Small intestine (tissue), 7 donors: ENCODE data around the gene RBMS1. TPM values are rescaled to one million over a fixed set of nuclear protein-coding genes. Genes with fewer than 3 reads are reported as not detected.

Experiments used
- DNase-seq, 2 donors: peaks; one replicate each; pipeline versions ENCODE4 v3.0.0 to v3.0.0-alpha.2; 2013
- FAIRE-seq: peaks from 2 replicates; lab custom pipeline; 2012; peaks lifted over from hg19 to GRCh38; lab: Jason Lieb, UNC
- H3K27ac ChIP-seq, 3 donors: one replicate each; pipeline ENCODE4 v1.5.1; 2013; ENCODE audit warnings: low read length in 2 of 3, mild to moderate bottlenecking in 2 of 3, control low read depth in 1 of 3, inconsistent platforms in 1 of 3, low read depth in 1 of 3, moderate library complexity in 1 of 3
- H3K27me3 ChIP-seq, 3 donors: one replicate each; pipeline ENCODE4 v1.6.1; 2013; ENCODE audit warnings: low read length in 3 of 3, inconsistent platforms in 1 of 3; ENCODE audit not compliant: control insufficient read depth in 3 of 3, insufficient read depth in 3 of 3
- H3K36me3 ChIP-seq, 3 donors: one replicate each; pipeline ENCODE4 v1.6.1; 2013; ENCODE audit warnings: low read length in 3 of 3, inconsistent platforms in 1 of 3, low read depth in 1 of 3, mild to moderate bottlenecking in 1 of 3, moderate library complexity in 1 of 3; ENCODE audit not compliant: control insufficient read depth in 3 of 3, insufficient read depth in 2 of 3
- H3K4me1 ChIP-seq, 3 donors: one replicate each; pipeline ENCODE4 v1.6.1; 2013; ENCODE audit warnings: low read length in 2 of 3, inconsistent platforms in 1 of 3, low read depth in 1 of 3, mild to moderate bottlenecking in 1 of 3, moderate library complexity in 1 of 3; ENCODE audit not compliant: control insufficient read depth in 3 of 3, insufficient read depth in 2 of 3
- H3K4me3 ChIP-seq, 3 donors: one replicate each; pipeline ENCODE4 v1.5.1; 2013; ENCODE audit warnings: low read length in 3 of 3, control low read depth in 1 of 3, inconsistent platforms in 1 of 3, low read depth in 1 of 3, mild to moderate bottlenecking in 1 of 3, moderate library complexity in 1 of 3
- H3K9me3 ChIP-seq, 2 donors: one replicate each; pipeline ENCODE4 v1.6.1; 2013; ENCODE audit warnings: low read depth in 1 of 2, low read length in 1 of 2; ENCODE audit not compliant: control insufficient read depth in 2 of 2, insufficient read depth in 1 of 2
- WGBS, 3 donors: extraction: QIAGEN DNeasy Blood & Tissue Kit; methylation state at CpG; one replicate each; pipeline ENCODE4 v1.1.7; 2013; 5-methylcytosine and 5-hydroxymethylcytosine counted together
- polyA plus RNA-seq, 4 donors: library from polyadenylated mRNA; stranded (reverse) in 3 of 4; unstranded in 1 of 4; fragments of 200-250 nt in 3 of 4; fragments of 120-200 nt in 1 of 4; gene quantifications; one replicate each; pipeline versions ENCODE4 v1.2.1 to v1.2.3, GENCODE V29; 2013
- donor health status: healthy with polysubstance abuse.
- donor health status: control.
- donor health status: control.
- donor health status: Bipolar disorder and iron deficiency.
- donor health status: healthy.

The RBMS1 gene
- polyA plus RNA-seq, 4 donors = 2.0 to 21.4 (median 10.1) TPM

- 72 to 93% (median 90%) methylated on average over 6 of the region's 6 CpGs for WGBS, 3 donors
- H3K27ac ChIP-seq = no peak overlapping the region
- DNase-seq = no peak
- no peak for FAIRE-seq
- no peaks in the 10 kb centered on the region for H3K9me3 ChIP-seq
- H3K36me3 ChIP-seq = peaks cover 0 to 4% (median 0%) of the 10 kb centered on the region in 3 donors
- H3K4me1 ChIP-seq = no peaks in the 10 kb centered on the region
- no peak overlapping the region for H3K4me3 ChIP-seq
- H3K27me3 ChIP-seq = no peaks in the 10 kb centered on the region
These were observed 138.9 kb downstream of the RBMS1 start for GRCh38 chr2:160354677-160355076.

- Histone ChIP-seq H3K4me1 (no peaks in the 10 kb centered on the region), H3K36me3 (peaks cover 0 to 4% (median 0%) of the 10 kb centered on the region in 3 donors), H3K27ac (no peak overlapping the region), H3K4me3 (no peak overlapping the region), H3K27me3 (no peaks in the 10 kb centered on the region), H3K9me3 (no peaks in the 10 kb centered on the region)
- FAIRE-seq (no peak), DNase-seq (no peak)
- 86 to 95% (median 89%) methylated on average over 5 of the region's 5 CpGs for WGBS, 3 donors
These were observed 139.8 kb downstream of the RBMS1 start for GRCh38 chr2:160353813-160354212.

- DNase-seq (peak in 1 of 2 donors; percentile 29), FAIRE-seq (no peak)
- no peak overlapping the region for H3K27ac ChIP-seq
These were observed 140.4 kb downstream of the RBMS1 start for GRCh38 chr2:160353166-160353565.

GRCh38 chr2:160352500-160352899 is 141.1 kb downstream of the RBMS1 start:
- no peak overlapping the region for H3K27ac ChIP-seq
- WGBS, 3 donors = 72 to 94% (median 79%) methylated on average over 5 of the region's 5 CpGs
- H3K4me1 ChIP-seq = no peaks in the 10 kb centered on the region
- H3K27me3 ChIP-seq = no peaks in the 10 kb centered on the region
- FAIRE-seq (no peak), DNase-seq (no peak)
- H3K36me3 ChIP-seq = peaks cover 0 to 4% (median 0%) of the 10 kb centered on the region in 3 donors
- H3K9me3 ChIP-seq = no peaks in the 10 kb centered on the region
- no peak overlapping the region for H3K4me3 ChIP-seq

More at GRCh38 chr2:160353166-160353565, 140.4 kb downstream of the RBMS1 start:
- Histone ChIP-seq H3K9me3 (no peaks in the 10 kb centered on the region), H3K27me3 (no peaks in the 10 kb centered on the region), H3K36me3 (peaks cover 0 to 4% (median 0%) of the 10 kb centered on the region in 3 donors), H3K4me1 (no peaks in the 10 kb centered on the region), H3K4me3 (no peak overlapping the region)
- whole genome bisulfite sequencing, 3 donors = 59 to 70% (median 60%) methylated on average over 1 of the region's 1 CpG

- Histone ChIP-seq H3K27ac (no peak overlapping the region), H3K4me3 (no peak overlapping the region), H3K36me3 (peaks cover 0 to 4% (median 0%) of the 10 kb centered on the region in 3 donors), H3K9me3 (no peaks in the 10 kb centered on the region), H3K4me1 (no peaks in the 10 kb centered on the region), H3K27me3 (no peaks in the 10 kb centered on the region)
- no peak for FAIRE-seq
- DNase-seq = no peak
- 78 to 94% (median 91%) methylated on average over 4 of the region's 4 CpGs for WGBS, 3 donors
These were observed 141.7 kb downstream of the RBMS1 start for GRCh38 chr2:160351956-160352355.

- H3K27me3 ChIP-seq = no peaks in the 10 kb centered on the region
- no peak overlapping the region for H3K4me3 ChIP-seq
- WGBS, 3 donors = 91 to 99% (median 91%) methylated on average over 2 of the region's 2 CpGs
- H3K4me1 ChIP-seq = peaks cover 0 to 10% (median 9%) of the 10 kb centered on the region in 3 donors
- H3K36me3 ChIP-seq = peaks cover 0 to 4% (median 0%) of the 10 kb centered on the region in 3 donors
- H3K27ac ChIP-seq = no peak overlapping the region
- DNase-seq (no peak), FAIRE-seq (no peak)
- no peaks in the 10 kb centered on the region for H3K9me3 ChIP-seq
These were observed 144.3 kb downstream of the RBMS1 start for GRCh38 chr2:160349306-160349705.

- peaks cover 0 to 10% (median 9%) of the 10 kb centered on the region in 3 donors for H3K4me1 ChIP-seq
- no peak for FAIRE-seq
These were observed 146.2 kb downstream of the RBMS1 start for GRCh38 chr2:160347269-160347863.

GRCh38 chr2:160345071-160345764 is 148.4 kb downstream of the RBMS1 start:
- DNase-seq = peak; percentile 17 to 71
- no peaks in the 10 kb centered on the region for H3K27me3 ChIP-seq
- H3K4me3 ChIP-seq = no peak overlapping the region
- peaks cover 0 to 10% (median 9%) of the 10 kb centered on the region in 3 donors for H3K4me1 ChIP-seq
- peak overlapping the region in 1 of 3 donors; percentile 73 for H3K27ac ChIP-seq
- H3K9me3 ChIP-seq = no peaks in the 10 kb centered on the region
- FAIRE-seq = no peak
- WGBS, 3 donors = 61 to 75% (median 75%) methylated on average over 5 of the region's 5 CpGs
- peaks cover 0 to 4% (median 0%) of the 10 kb centered on the region in 3 donors for H3K36me3 ChIP-seq

More at GRCh38 chr2:160347269-160347863, 146.2 kb downstream of the RBMS1 start:
- 67 to 86% (median 85%) methylated on average over 1 of the region's 1 CpG for WGBS, 3 donors
- Histone ChIP-seq H3K4me3 (no peak overlapping the region), H3K36me3 (peaks cover 0 to 4% (median 0%) of the 10 kb centered on the region in 3 donors), H3K27ac (no peak overlapping the region), H3K9me3 (no peaks in the 10 kb centered on the region), H3K27me3 (no peaks in the 10 kb centered on the region)
- no peak for DNase-seq
